HG02588 (cell line): ENCODE data around the gene POU2AF1.
A peak's percentile ranks its signal among the peaks of the same experiment; 100 is the strongest.
"Not testable (repeated sequence)": the region's sequence is repeated elsewhere in the genome, so short reads cannot be mapped to it uniquely, and the experiment has no call there.

Experiments used
- ATAC-seq: cut with Tn5 transposase; IDR thresholded peaks from one replicate; pipeline ENCODE4 v1.9.1; 2021; ENCODE audit warnings: mild to moderate bottlenecking, moderate library complexity; ENCODE audit not compliant: unreplicated experiment

POU2AF1 gene

GRCh38 chr11:111409915-111410314, 30.8 kb upstream of the POU2AF1 start:
- ATAC-seq: peak; percentile 63

GRCh38 chr11:111408789-111409727, 30.0 kb upstream of the POU2AF1 start:
- no peak for ATAC-seq

GRCh38 chr11:111407652-111408051, 28.6 kb upstream of the POU2AF1 start:
- ATAC-seq: no peak

- ATAC-seq: no peak
Observed at GRCh38 chr11:111406589-111406988, 27.5 kb upstream of the POU2AF1 start.

- ATAC-seq: no peak
Observed at GRCh38 chr11:111406091-111406490, 27.0 kb upstream of the POU2AF1 start.

- ATAC-seq: no peak
Observed at GRCh38 chr11:111405551-111405950, 26.5 kb upstream of the POU2AF1 start.

GRCh38 chr11:111403051-111403726, 24.1 kb upstream of the POU2AF1 start:
- no peak for ATAC-seq

- ATAC-seq: no peak
Observed at GRCh38 chr11:111402411-111402810, 23.3 kb upstream of the POU2AF1 start.

GRCh38 chr11:111401957-111402356, 22.9 kb upstream of the POU2AF1 start:
- ATAC-seq: not testable (repeated sequence)

GRCh38 chr11:111400595-111400994, 21.5 kb upstream of the POU2AF1 start:
- no peak for ATAC-seq

GRCh38 chr11:111399187-111400031, 20.3 kb upstream of the POU2AF1 start:
- no peak for ATAC-seq

- no peak for ATAC-seq
Observed at GRCh38 chr11:111397034-111397433, 18.0 kb upstream of the POU2AF1 start.

GRCh38 chr11:111395749-111396148, 16.7 kb upstream of the POU2AF1 start:
- no peak for ATAC-seq

- no peak for ATAC-seq
Observed at GRCh38 chr11:111395081-111395480, 16.0 kb upstream of the POU2AF1 start.

- not testable (repeated sequence) for ATAC-seq
Observed at GRCh38 chr11:111394147-111394546, 15.1 kb upstream of the POU2AF1 start.

- no peak for ATAC-seq
Observed at GRCh38 chr11:111393585-111393984, 14.5 kb upstream of the POU2AF1 start.

- no peak for ATAC-seq
Observed at GRCh38 chr11:111393096-111393495, 14.0 kb upstream of the POU2AF1 start.

- ATAC-seq: no peak
Observed at GRCh38 chr11:111392552-111392951, 13.5 kb upstream of the POU2AF1 start.

- ATAC-seq: no peak
Observed at GRCh38 chr11:111391328-111392124, 12.5 kb upstream of the POU2AF1 start.

GRCh38 chr11:111388842-111389241, 9.8 kb upstream of the POU2AF1 start:
- ATAC-seq: no peak
